Kidney epithelial cell (primary cell): ENCODE measurements around the gene UVSSA. TPM values are rescaled to one million over a fixed set of nuclear protein-coding genes. Genes with fewer than 3 reads are reported as not detected.
"Not testable (repeated sequence)": the region's sequence is repeated elsewhere in the genome, so short reads cannot be mapped to it uniquely, and the experiment has no call there.

Experiments used
- DNase-seq: peaks from one replicate; pipeline ENCODE4 v3.0.0-alpha.2; 2010; ENCODE audit warnings: low read depth
- H3K27me3 ChIP-seq: 2 replicates; pipeline ENCODE4 v1.6.0; 2011; ENCODE audit warnings: low read length; ENCODE audit not compliant: control insufficient read depth, insufficient read depth
- H3K36me3 ChIP-seq: 2 replicates; pipeline ENCODE4 v1.5.1; 2011; ENCODE audit warnings: low read length; ENCODE audit not compliant: control insufficient read depth, insufficient read depth
- H3K4me3 ChIP-seq: 2 replicates; pipeline ENCODE4 v1.5.1; 2011; ENCODE audit warnings: low read depth, mild to moderate bottlenecking, control low read depth, low read length
- total RNA-seq: library from RNA; depleted of rRNA; stranded (reverse); fragments of >200 nt; gene quantifications from 2 replicates; pipeline ENCODE4 v1.2.3, GENCODE V29; 2015
- TF ChIP-seq, protein P1 (sequence below): IDR thresholded peaks from 2 replicates; pipeline ENCODE4 v1.5.1; 2011; ENCODE audit warnings: mild to moderate bottlenecking, moderate library complexity, low read length, control low read depth, inconsistent platforms; ENCODE audit not compliant: insufficient read depth, poor library complexity, severe bottlenecking

UVSSA gene
- total RNA-seq, 1 donor from 2014 or later = 13.0 TPM

DNA sequence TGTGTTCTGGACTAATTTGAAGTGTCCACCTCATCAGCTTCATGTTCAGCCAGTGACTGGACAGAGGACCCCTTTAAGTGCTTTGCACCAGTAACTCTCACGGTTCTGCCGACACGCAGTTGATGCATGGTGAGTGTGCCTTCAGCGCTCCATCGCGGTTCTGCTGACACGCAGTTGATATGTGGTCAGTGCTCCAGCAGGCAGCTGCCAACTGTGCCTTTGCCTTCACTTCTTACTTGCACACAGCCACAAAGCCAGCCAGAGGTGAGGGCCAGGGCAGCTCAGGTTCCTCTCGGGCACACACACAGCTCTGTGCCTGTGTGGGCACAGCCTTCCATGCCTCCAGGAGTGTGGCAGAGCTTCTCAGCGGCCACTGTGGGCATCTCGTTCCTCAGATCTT lies 46.9 kb downstream of the UVSSA start:
- H3K4me3 ChIP-seq = no peak overlapping the region
- no peaks in the 10 kb centered on the region for H3K36me3 ChIP-seq
- H3K27me3 ChIP-seq = no peaks in the 10 kb centered on the region
- TF ChIP-seq, protein P1, sequence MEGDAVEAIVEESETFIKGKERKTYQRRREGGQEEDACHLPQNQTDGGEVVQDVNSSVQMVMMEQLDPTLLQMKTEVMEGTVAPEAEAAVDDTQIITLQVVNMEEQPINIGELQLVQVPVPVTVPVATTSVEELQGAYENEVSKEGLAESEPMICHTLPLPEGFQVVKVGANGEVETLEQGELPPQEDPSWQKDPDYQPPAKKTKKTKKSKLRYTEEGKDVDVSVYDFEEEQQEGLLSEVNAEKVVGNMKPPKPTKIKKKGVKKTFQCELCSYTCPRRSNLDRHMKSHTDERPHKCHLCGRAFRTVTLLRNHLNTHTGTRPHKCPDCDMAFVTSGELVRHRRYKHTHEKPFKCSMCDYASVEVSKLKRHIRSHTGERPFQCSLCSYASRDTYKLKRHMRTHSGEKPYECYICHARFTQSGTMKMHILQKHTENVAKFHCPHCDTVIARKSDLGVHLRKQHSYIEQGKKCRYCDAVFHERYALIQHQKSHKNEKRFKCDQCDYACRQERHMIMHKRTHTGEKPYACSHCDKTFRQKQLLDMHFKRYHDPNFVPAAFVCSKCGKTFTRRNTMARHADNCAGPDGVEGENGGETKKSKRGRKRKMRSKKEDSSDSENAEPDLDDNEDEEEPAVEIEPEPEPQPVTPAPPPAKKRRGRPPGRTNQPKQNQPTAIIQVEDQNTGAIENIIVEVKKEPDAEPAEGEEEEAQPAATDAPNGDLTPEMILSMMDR = no peak
- DNase-seq = no peak

DNA sequence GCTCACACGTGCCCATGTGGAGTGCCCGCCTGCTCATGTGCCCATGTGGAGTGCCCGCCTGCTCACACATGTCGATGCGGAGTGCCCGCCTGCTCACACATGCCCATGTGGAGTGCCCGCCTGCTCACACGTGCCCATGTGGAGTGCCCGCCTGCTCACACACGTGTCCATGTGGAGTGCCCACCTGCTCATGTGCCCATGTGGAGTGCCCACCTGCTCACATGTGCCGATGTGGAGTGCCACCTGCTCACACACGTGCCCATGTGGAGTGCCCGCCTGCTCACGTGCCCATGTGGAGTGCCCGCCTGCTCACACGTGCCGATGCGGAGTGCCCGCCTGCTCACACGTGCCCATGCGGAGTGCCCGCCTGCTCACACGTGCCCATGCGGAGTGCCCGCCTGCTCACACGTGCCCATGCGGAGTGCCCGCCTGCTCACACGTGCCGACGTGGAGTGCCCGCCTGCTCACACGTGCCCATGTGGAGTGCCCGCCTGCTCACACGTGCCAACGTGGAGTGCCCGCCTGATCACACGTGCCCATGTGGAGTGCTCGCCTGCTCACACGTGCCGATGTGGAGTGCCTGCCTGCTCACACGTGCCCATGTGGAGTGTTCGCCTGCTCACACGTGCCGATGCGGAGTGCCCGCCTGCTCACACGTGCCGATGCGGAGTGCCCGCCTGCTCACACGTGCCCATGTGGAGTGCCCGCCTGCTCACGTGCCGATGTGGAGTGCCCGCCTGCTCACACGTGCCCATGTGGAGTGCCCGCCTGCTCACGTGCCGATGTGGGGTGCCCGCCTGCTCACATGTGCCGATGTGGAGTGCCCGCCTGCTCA lies 47.8 kb downstream of the UVSSA start:
- DNase-seq, H3K27me3 ChIP-seq, H3K36me3 ChIP-seq, H3K4me3 ChIP-seq: not testable (repeated sequence)

DNA sequence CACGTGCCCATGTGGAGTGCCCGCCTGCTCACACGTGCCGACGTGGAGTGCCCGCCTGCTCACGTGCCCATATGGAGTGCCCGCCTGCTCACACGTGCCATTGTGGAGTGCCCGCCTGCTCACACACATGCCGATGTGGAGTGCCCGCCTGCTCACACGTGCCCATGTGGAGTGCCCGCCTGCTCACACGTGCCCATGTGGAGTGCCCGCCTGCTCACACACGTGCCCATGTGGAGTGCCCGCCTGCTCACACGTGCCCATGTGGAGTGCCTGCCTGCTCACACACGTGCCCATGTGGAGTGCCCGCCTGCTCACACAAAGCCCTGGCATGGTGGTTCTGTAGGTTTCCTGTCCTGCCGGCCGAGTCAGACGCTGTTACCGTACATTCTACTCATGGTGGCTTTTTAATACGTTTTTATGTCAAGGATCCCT lies 48.4 kb downstream of the UVSSA start:
- DNase-seq, H3K36me3 ChIP-seq, H3K4me3 ChIP-seq: not testable (repeated sequence)
- H3K27me3 ChIP-seq = peaks cover 12% of the 10 kb centered on the region

DNA sequence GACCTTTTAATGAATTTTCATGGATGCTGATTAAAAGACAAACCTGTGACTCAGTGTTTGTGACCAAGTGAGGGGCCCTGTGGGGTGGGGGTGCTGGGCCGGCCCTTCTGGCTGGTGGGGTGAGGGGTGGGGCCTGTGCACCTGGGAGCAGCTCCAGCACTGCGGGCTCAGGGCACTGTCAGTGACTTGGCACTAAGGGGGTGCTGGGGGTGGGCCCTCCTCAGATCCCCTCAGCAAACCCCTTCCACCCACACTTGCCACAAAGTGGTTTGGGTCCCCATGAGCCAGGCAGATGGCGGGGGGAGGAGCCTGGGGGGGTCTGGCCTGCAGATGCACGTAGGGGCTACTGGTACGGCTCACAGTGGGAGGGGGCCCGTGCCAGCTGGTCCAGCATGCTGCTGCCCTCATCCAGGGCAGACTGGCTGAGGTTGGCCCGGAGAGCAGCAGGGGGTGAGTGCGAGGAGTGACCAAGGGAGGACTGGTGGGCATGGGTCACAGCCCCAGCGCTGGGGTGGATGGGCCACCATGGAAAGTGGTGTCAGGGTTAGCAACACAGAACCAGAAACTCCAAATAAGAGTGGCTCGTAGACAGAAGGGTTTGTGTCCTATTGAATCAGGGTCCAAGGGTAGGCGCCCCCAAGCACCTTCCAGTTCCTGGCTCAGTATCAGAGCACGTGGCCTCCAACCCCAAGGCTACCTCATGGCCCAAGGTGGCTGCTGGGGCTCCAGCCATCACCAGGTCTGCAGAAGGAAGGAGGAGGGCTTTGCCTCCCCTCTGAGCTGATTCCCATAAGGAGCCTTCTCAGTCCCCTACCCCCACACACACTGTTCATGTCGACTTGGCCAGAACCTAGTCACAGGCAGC lies 49.2 kb downstream of the UVSSA start:
- DNase-seq = no peak
- TF ChIP-seq, protein P1 = no peak
- no peak overlapping the region for H3K4me3 ChIP-seq
- peaks cover 19% of the 10 kb centered on the region for H3K27me3 ChIP-seq
- no peaks in the 10 kb centered on the region for H3K36me3 ChIP-seq

DNA sequence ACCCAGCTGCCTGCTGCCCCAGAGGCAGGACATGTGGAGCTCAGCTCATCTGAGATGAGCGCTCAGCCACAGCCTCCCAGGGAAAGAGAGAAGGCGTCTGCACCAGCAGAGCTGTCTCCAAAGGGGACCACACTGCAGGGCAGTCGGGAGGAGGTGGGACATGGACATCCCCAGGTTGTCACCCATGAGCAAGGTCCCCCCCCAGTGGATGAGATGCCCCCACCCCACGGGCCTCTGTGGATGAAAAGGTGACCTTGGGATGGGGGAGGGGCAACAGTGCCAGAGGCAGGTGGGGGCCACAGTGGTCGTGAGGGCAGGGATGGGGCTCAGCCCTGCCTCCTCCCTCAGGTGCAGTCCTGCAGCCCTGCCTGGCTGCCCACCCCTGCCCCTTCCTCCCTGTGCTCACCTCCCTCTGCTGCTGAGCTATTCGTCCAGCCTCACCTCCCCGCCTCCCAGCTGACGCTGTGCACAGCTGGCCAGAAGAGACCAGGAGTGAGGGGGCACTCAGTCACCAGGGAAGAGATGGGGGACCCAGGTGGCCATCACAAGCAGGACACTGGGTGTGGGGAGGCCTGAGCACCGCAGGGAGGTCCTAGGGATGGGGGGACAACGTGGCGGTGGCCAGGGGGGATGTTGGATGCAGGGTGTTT lies 49.9 kb downstream of the UVSSA start:
- no peak for DNase-seq
- Histone ChIP-seq H3K36me3 (no peaks in the 10 kb centered on the region), H3K4me3 (no peak overlapping the region), H3K27me3 (peaks cover 27% of the 10 kb centered on the region)
- TF ChIP-seq, protein P1 = no peak

DNA sequence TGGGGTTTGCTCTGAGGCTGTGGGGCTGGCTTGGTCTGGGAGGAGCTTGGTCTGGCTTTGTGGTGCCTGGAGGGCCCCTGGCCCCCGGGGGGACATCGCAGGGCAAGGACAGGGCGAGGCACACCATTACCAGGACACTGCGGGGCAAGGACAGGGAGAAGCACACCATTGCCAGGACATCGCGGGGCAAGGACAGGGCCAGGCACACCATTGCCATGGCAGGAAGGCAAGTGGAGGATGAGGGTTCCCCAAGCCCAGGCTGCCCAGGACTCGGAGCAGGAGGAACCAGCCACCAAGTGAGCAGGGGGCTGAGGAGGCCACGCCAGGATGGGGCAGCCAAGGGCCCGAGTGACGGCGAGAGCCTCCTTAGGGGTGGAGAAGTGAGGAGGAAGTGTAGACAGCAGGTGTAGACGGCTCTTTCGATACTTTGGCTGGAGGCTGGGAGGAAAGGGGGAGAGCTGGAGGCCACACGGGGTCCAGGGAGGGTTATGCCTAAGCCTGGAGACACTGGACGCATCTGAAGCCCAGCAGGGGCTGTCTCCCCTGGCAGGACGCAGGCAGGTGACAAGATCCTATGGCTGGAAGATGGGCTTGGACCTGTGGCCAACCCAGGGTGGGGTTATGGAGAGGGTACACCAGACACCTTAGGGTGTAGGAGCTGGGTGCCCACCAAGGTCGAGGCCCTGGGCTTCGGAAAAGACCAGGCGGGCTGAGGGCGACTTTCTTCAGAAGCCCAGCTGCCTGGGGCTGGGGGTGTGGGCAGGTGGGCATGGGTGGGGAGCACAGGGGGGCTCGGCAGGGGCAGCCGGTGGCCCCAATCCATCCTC lies 51.9 kb downstream of the UVSSA start:
- H3K27me3 ChIP-seq = peaks cover 45% of the 10 kb centered on the region
- no peaks in the 10 kb centered on the region for H3K36me3 ChIP-seq
- TF ChIP-seq, protein P1 = no peak
- DNase-seq = no peak
- H3K4me3 ChIP-seq = no peak overlapping the region
